DND-41 (cell line): ENCODE measurements around the gene ERO1B.

Experiments
- CTCF ChIP-seq: IDR thresholded peaks from 2 replicates; pipeline ENCODE4 v1.5.1; 2012; ENCODE audit warnings: borderline replicate concordance, low read length, moderate library complexity, mild to moderate bottlenecking; ENCODE audit not compliant: poor library complexity, severe bottlenecking; ENCODE audit errors: extremely low read depth
- EZH2 ChIP-seq: IDR thresholded peaks from 3 replicates; pipeline ENCODE4 v1.6.1; 2012; ENCODE audit warnings: borderline replicate concordance, low read depth, mild to moderate bottlenecking, moderate library complexity, low read length, inconsistent platforms; ENCODE audit not compliant: severe bottlenecking

- no peak for TF ChIP-seq CTCF
- no peak for TF ChIP-seq EZH2
Observed at GRCh38 chr1:236284291-236284721, 2.5 kb upstream of the ERO1B start.
